ENCODE results near the gene METTL4.

The METTL4 gene

DNA sequence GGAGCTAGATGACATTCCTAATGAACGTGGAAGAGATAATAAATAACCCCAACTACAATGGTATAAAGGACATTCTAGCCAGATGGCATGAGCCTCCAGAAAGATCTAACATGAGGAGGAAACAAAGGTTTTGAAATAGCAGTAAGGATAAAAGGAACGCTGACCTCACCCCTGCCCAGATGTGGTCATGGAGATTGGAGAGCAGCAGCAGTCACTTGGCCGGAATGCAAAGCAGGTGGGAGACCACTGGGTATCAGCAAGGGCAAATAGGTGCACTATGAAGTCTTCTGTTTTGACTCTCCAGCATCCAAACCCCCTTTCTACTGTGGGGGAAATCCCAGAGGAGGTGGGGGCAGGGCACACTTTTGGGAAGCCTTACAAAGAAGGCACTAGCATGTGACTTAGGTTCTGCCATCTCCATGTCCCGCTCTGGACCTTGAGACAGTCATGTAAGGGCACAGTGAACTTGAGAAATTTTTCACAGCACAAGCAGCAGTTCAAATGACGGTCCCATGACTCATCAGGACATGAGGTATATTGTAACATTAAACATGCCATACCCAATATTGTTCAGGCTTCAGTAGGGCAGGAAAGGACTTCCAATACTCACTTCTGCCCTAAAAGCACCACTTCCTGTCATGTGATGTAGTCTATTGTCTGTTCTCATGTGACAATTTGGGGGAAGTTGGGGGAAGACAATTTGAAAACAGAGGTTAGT, 55.2 kb downstream of the METTL4 start:
- DNase-seq, result no peak

DNA sequence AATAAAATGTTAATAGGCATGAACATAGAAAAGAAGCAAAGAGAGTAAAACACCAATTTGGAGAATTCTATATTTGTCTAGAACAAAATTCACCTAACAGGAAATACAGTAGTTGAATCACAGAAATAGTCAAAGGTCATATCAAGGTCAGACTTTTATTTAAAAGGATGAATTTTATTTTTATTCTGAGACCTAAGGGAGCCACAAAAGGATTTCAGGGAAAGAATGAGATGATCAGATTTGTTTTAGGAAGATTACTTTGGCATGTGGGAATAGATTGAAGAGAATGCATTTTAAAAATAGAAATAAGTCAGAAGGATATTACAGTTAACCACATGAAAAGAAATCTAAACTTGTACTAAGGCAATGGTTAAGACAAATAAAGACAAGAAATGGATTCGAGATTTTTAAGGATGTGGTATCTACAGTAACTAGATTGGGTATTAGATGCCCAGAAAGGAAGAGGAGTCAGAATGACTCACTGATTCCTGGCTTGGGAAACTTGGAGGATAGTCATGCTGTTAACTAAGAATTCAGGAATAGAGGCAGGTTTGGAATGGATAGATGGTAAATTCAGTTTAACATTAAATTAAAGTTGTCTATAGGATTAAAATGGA, 56.0 kb downstream of the METTL4 start:
- DNase-seq, result no peak

- DNase-seq, result no peak
Measured at GRCh38 chr18:2513616-2514015, 57.7 kb downstream of the METTL4 start.

DNA sequence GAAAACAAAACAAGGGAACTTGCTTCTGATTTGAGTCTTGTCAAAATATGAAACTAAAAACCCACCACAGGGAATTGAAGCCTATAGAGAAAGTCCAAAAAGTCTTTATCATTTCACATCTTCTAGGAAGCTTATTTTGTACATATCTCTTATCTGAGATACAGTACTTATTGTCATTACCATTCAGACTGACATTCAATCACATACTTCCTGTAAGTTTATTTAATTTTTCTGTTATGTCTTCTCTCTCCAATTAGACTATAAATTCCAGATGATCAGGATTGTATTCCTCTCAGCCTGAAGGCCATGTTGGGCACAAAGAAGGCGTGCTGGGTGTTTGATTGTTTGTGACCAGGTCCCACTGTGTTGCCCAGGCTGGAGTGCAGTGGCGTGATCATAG, 59.2 kb downstream of the METTL4 start:
- DNase-seq, result no peak

DNA sequence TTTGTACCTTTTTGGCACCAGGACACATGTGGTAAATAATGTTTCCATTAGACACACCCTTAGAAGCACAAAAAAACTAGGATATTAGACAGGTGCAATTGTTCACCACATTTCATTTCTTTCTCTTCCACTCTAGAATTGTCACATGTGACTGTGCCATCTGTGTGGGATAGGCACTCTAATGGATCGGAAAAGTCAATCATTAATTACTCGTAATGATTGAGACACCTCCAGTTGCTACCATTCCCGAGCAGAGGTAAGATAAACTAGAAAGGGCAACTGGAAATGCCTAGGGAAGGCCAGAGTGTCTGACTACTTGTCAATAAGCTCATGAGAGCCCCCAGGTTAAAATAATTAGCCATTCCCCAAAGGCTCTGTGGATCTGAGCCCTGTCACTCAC, 59.9 kb downstream of the METTL4 start:
- no peak for DNase-seq

- DNase-seq, result no peak
Measured at GRCh38 chr18:2510416-2510815, 60.9 kb downstream of the METTL4 start.

DNA sequence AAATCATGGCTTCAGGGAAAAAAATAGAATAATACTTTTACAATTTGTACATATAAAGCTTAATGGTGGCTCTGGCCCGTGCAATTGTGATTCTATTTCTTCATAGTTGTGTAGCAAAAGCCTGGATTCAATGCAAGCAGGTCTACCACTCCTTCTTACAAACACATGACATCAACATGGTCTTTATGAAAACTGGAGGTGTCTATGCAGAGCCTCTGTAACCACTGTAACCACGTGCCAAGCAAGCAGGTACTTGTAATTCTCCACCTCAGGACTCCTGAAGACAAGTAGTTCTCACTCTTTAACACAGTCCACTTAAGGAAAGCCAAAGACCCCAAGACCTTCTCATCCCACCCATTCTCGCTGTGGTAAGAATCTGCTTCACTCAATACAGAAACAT, 62.6 kb downstream of the METTL4 start:
- no peak for DNase-seq

GRCh38 chr18:2508155-2508554, 63.1 kb downstream of the METTL4 start:
- DNase-seq, result no peak

GRCh38 chr18:2504642-2505041, 66.7 kb downstream of the METTL4 start:
- DNase-seq, result no peak

DNA sequence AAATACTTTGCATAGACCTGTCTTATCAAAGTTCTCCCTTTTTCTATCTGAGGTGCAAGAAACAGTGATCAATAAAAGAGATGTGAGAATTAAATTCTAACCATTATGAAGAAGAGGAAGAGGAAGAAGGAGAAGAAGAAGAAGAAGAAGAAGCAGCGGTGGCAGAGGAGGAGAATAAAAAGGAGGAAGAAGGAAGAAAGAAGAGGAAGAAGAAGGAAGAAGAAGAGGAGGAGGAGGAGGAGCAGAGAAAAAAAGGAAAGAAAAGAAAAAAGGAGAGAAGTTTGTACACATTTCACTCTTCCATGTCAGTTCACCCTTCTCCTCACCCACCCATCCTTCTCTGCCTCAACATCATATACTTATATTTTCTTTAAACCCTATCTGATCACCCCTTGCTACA, 68.4 kb downstream of the METTL4 start:
- DNase-seq, result no peak

GRCh38 chr18:2502394-2502793, 68.9 kb downstream of the METTL4 start:
- no peak for DNase-seq

- DNase-seq, result no peak
Measured at GRCh38 chr18:2497797-2498196, 73.5 kb downstream of the METTL4 start.

- DNase-seq, result no peak
Measured at GRCh38 chr18:2495381-2495780, 75.9 kb downstream of the METTL4 start.

GRCh38 chr18:2494921-2495320, 76.4 kb downstream of the METTL4 start:
- DNase-seq, result no peak
